Mucosa of stomach (tissue), 1 donor: ENCODE data around the gene PFKFB4.
A peak's percentile ranks its signal among the peaks of the same experiment; 100 is the strongest.

ENCODE experiments used
- H3K27me3 ChIP-seq: one replicate; pipeline ENCODE4 v1.7.0; 2013; ENCODE audit warnings: mild to moderate bottlenecking, low read length; ENCODE audit not compliant: control insufficient read depth, insufficient read depth
- H3K36me3 ChIP-seq: one replicate; pipeline ENCODE4 v1.7.0; 2013; ENCODE audit warnings: low read length; ENCODE audit not compliant: control insufficient read depth, insufficient read depth
- H3K4me1 ChIP-seq: one replicate; pipeline ENCODE4 v1.7.0; 2013; ENCODE audit warnings: mild to moderate bottlenecking, low read length; ENCODE audit not compliant: control insufficient read depth, insufficient read depth
- H3K4me3 ChIP-seq: one replicate; pipeline ENCODE4 v1.7.0; 2013; ENCODE audit warnings: low read length
- H3K9ac ChIP-seq: one replicate; pipeline ENCODE4 v1.7.0; 2013; ENCODE audit warnings: mild to moderate bottlenecking, low read length, moderate library complexity
- H3K9me3 ChIP-seq: one replicate; pipeline ENCODE4 v1.7.0; 2013; ENCODE audit warnings: mild to moderate bottlenecking, low read length, moderate library complexity; ENCODE audit not compliant: control insufficient read depth
- donor health status: Pancreatic carcinoma.

The PFKFB4 gene

GRCh38 chr3:48564667-48565066 lies 8.1 kb upstream of the PFKFB4 start:
- no peak overlapping the region for H3K9ac ChIP-seq
- H3K27me3 ChIP-seq = no peaks in the 10 kb centered on the region
- H3K36me3 ChIP-seq = no peaks in the 10 kb centered on the region
- H3K4me3 ChIP-seq = no peak overlapping the region
- no peaks in the 10 kb centered on the region for H3K9me3 ChIP-seq
- peaks cover 11% of the 10 kb centered on the region for H3K4me1 ChIP-seq

GRCh38 chr3:48564022-48564421 lies 7.4 kb upstream of the PFKFB4 start:
- no peaks in the 10 kb centered on the region for H3K36me3 ChIP-seq
- no peak overlapping the region for H3K4me3 ChIP-seq
- H3K27me3 ChIP-seq = no peaks in the 10 kb centered on the region
- no peak overlapping the region for H3K9ac ChIP-seq
- no peaks in the 10 kb centered on the region for H3K9me3 ChIP-seq
- H3K4me1 ChIP-seq = peaks cover 15% of the 10 kb centered on the region

GRCh38 chr3:48563382-48563918 lies 6.8 kb upstream of the PFKFB4 start, which contains the start of gene UCN2:
Gene UCN2 (minus strand): TSS chr3:48563781. CDS start chr3:48563124, 657 bp downstream.
- H3K27me3 ChIP-seq = no peaks in the 10 kb centered on the region
- peaks cover 19% of the 10 kb centered on the region for H3K4me1 ChIP-seq
- no peaks in the 10 kb centered on the region for H3K36me3 ChIP-seq
- H3K4me3 ChIP-seq = no peak within 1 kb of the TSS
- no peak within 1 kb of the TSS for H3K9ac ChIP-seq
- no peaks in the 10 kb centered on the region for H3K9me3 ChIP-seq

GRCh38 chr3:48562367-48563095 lies 5.9 kb upstream of the PFKFB4 start:
- no peaks in the 10 kb centered on the region for H3K9me3 ChIP-seq
- H3K4me1 ChIP-seq = peaks cover 26% of the 10 kb centered on the region
- no peak overlapping the region for H3K9ac ChIP-seq
- H3K4me3 ChIP-seq = no peak overlapping the region
- H3K36me3 ChIP-seq = no peaks in the 10 kb centered on the region
- no peaks in the 10 kb centered on the region for H3K27me3 ChIP-seq

GRCh38 chr3:48561045-48561736 lies 4.6 kb upstream of the PFKFB4 start:
- Histone ChIP-seq H3K4me1 (peaks cover 33% of the 10 kb centered on the region), H3K9me3 (no peaks in the 10 kb centered on the region), H3K9ac (peak overlapping the region; percentile 39), H3K4me3 (no peak overlapping the region), H3K27me3 (no peaks in the 10 kb centered on the region), H3K36me3 (no peaks in the 10 kb centered on the region)

- no peaks in the 10 kb centered on the region for H3K27me3 ChIP-seq
- peaks cover 37% of the 10 kb centered on the region for H3K4me1 ChIP-seq
- no peaks in the 10 kb centered on the region for H3K9me3 ChIP-seq
- no peaks in the 10 kb centered on the region for H3K36me3 ChIP-seq
- peak overlapping the region; percentile 39 for H3K9ac ChIP-seq
- no peak overlapping the region for H3K4me3 ChIP-seq
Observed at GRCh38 chr3:48560648-48561018, 4.0 kb upstream of the PFKFB4 start.

- H3K9me3 ChIP-seq = no peaks in the 10 kb centered on the region
- H3K4me3 ChIP-seq = no peak overlapping the region
- H3K9ac ChIP-seq = no peak overlapping the region
- H3K36me3 ChIP-seq = no peaks in the 10 kb centered on the region
- peaks cover 37% of the 10 kb centered on the region for H3K4me1 ChIP-seq
- no peaks in the 10 kb centered on the region for H3K27me3 ChIP-seq
Observed at GRCh38 chr3:48558493-48559134, 2.0 kb upstream of the PFKFB4 start.

- Histone ChIP-seq H3K9me3 (no peaks in the 10 kb centered on the region), H3K27me3 (no peaks in the 10 kb centered on the region), H3K4me1 (peaks cover 37% of the 10 kb centered on the region), H3K9ac (peak overlapping the region; percentile 57), H3K4me3 (no peak overlapping the region), H3K36me3 (no peaks in the 10 kb centered on the region)
Observed at GRCh38 chr3:48555949-48556795, 431 bp downstream of the PFKFB4 start.

- H3K4me3 ChIP-seq = no peak overlapping the region
Observed at GRCh38 chr3:48555231-48555948, 1.2 kb downstream of the PFKFB4 start.

GRCh38 chr3:48553886-48554845 lies 2.4 kb downstream of the PFKFB4 start:
- Histone ChIP-seq H3K9me3 (no peaks in the 10 kb centered on the region), H3K36me3 (no peaks in the 10 kb centered on the region), H3K27me3 (no peaks in the 10 kb centered on the region), H3K4me3 (no peak overlapping the region), H3K4me1 (peaks cover 25% of the 10 kb centered on the region), H3K9ac (no peak overlapping the region)

More at GRCh38 chr3:48555231-48555948, 1.2 kb downstream of the PFKFB4 start:
- no peaks in the 10 kb centered on the region for H3K36me3 ChIP-seq
- H3K27me3 ChIP-seq = no peaks in the 10 kb centered on the region
- H3K4me1 ChIP-seq = peaks cover 32% of the 10 kb centered on the region
- H3K9me3 ChIP-seq = no peaks in the 10 kb centered on the region
- H3K9ac ChIP-seq = no peak overlapping the region
